ENCODE results near the gene NBPF6.
"Not testable (repeated sequence)": the region's sequence is repeated elsewhere in the genome, so short reads cannot be mapped to it uniquely, and the experiment has no call there.

NBPF6 gene

DNA sequence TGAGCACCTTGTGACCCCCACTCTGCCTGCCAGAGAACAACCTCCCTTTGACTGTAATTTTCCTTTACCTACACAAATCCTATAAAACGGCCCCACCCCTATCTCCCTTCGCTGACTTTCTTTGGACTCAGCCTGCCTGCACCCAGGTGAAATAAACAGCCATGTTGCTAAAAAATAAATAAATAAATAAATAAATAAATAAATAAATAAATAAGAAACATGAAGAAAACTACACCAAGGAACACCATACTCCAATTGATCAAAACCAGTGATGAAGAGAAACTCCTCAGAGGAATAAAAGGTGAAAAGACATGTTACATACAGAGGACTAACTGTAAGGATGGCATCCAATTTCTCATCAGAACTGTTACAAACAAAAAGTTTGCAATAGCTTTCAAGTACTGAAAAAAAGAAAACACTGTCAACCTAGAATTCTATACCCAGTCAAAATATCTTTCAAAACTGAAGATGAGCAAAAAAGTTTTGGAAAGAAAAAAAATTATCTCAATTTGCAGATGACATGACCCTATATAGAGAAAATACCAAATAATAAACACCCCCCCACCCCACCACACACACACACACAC, 28.4 kb downstream of the NBPF6 start:
- DNase-seq (ENCODE audit: low read depth), result no peak
- no peak overlapping the region for H3K4me3 ChIP-seq (ENCODE audit: low read depth, low read length)
- TF ChIP-seq, protein P1, sequence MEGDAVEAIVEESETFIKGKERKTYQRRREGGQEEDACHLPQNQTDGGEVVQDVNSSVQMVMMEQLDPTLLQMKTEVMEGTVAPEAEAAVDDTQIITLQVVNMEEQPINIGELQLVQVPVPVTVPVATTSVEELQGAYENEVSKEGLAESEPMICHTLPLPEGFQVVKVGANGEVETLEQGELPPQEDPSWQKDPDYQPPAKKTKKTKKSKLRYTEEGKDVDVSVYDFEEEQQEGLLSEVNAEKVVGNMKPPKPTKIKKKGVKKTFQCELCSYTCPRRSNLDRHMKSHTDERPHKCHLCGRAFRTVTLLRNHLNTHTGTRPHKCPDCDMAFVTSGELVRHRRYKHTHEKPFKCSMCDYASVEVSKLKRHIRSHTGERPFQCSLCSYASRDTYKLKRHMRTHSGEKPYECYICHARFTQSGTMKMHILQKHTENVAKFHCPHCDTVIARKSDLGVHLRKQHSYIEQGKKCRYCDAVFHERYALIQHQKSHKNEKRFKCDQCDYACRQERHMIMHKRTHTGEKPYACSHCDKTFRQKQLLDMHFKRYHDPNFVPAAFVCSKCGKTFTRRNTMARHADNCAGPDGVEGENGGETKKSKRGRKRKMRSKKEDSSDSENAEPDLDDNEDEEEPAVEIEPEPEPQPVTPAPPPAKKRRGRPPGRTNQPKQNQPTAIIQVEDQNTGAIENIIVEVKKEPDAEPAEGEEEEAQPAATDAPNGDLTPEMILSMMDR (IDR thresholded peaks at IDR 0.05; ENCODE audit: insufficient read depth, low read depth, low read length, missing control alignments), result no peak

DNA sequence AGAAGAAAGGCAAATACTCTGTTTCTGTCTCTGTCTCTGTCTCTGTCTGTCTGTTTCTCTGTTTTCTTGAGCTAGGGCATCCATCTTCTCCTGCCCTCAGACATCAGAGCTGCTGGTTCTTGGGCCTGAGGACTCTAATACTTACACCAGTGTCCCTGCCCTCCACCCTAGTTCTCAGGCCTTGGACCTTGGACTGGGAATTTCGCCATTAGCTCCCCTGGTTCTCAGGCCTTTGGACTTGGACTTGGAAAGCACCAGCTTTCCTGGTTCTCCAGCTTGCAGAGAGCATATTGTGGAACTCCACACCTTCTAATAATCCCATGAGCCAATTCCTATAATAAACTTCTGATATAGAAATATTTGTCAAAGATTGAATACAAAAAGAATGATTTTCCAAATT, 32.6 kb downstream of the NBPF6 start:
- TF ChIP-seq, protein P1 (IDR thresholded peaks at IDR 0.05; ENCODE audit: insufficient read depth, low read depth, low read length, missing control alignments), result no peak
- H3K4me3 ChIP-seq (ENCODE audit: low read depth, low read length), result no peak overlapping the region
- no peak for DNase-seq (ENCODE audit: low read depth)

DNA sequence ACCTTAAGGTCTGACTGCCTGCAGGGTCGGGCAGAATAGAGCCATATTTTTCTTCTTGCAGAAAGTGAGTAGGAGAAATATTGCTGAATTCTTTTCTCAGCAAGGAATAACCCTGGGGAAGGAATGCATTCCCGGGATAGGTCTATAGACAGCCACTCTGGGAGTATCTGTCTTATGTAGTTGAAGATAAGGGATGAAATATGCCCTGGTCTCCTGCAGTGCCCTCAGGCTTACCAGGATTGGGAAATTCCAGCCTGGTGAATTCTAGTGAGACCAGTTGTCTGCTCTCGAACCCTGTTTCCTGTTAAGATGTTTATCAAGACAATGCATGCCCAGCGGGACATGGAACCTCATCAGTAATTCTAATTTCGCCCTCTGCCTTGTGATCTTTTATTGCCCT, 35.8 kb downstream of the NBPF6 start:
- DNase-seq (ENCODE audit: low read depth); H3K4me3 ChIP-seq (ENCODE audit: low read depth, low read length): not testable (repeated sequence)

DNA sequence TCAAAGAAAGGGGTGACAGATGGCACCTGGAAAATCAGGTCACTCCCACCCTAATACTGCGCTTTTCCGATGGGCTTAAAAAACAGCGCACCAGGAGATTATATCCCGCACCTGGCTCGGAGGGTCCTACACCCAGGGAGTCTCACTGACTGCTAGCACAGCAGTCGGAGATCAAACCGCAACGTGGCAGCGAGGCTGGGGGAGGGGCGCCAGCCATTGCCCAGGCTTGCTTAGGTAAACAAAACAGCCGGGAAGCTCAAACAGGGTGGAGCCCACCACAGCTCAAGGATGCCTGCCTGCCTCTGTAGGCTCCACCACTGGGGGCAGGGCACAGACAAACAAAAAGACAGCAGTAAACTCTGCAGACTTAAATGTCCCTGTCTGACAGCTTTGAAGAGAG, 36.6 kb downstream of the NBPF6 start:
- not testable (repeated sequence) for DNase-seq (ENCODE audit: low read depth); H3K4me3 ChIP-seq (ENCODE audit: low read depth, low read length)

DNA sequence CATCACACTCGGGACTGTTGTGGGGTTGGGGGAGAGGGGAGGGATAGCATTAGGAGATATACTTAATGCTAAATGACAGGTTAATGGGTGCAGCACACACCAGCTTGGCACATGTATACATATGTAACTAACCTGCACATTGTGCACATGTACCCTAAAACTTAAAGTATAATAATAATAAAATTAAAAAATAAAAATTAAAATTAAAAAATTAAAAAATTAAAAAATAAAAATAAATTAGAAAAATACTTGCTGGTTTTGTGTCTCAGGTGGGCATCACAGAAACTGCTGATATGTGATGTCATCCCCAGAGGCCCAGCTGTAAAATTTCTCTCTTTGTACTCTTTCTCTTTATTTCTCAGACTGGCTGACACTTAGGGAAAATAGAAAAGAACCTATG, 44.9 kb downstream of the NBPF6 start:
- H3K4me3 ChIP-seq (ENCODE audit: low read depth, low read length); DNase-seq (ENCODE audit: low read depth): not testable (repeated sequence)

DNA sequence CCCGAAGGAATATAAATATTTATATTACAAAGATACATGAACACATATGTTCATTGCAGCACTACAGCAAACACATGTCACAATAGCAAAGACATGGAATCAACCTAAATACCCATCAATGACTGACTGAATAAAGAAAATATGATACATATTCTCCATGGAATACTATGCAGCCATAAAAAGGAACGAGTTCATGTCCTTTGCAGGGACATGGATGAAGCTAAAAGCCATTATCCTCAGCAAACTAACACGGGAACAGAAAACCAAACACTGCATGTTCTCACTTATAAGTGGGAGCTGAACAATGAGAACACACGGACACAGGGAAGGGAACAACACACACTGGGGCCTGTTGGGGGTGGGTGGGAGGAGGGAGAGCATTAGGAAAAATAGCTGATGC, 46.7 kb downstream of the NBPF6 start:
- DNase-seq (ENCODE audit: low read depth); H3K4me3 ChIP-seq (ENCODE audit: low read depth, low read length): not testable (repeated sequence)

DNA sequence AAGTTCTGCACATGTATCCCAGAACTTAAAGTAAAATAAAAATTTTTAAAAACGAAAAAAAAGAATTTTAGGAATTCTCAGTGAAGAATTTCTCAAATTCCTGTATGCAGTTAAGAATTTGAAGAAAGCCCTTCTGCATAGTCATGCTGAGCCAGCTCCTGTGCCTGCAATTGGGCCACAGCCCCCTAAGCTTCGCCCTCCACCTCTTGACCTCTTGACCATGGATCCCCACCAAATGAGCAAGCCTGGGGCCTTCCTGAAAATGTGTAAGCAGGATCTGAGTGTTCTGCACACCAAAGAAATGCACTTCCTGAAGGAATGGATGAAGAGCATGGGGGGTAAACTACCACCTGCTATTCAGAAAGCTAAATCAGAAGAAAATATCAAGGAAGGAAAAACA, 52.0 kb downstream of the NBPF6 start:
- H3K4me3 ChIP-seq (ENCODE audit: low read depth, low read length), result no peak overlapping the region
- TF ChIP-seq, protein P1 (IDR thresholded peaks at IDR 0.05; ENCODE audit: insufficient read depth, low read depth, low read length, missing control alignments), result no peak
- no peak for DNase-seq (ENCODE audit: low read depth)

DNA sequence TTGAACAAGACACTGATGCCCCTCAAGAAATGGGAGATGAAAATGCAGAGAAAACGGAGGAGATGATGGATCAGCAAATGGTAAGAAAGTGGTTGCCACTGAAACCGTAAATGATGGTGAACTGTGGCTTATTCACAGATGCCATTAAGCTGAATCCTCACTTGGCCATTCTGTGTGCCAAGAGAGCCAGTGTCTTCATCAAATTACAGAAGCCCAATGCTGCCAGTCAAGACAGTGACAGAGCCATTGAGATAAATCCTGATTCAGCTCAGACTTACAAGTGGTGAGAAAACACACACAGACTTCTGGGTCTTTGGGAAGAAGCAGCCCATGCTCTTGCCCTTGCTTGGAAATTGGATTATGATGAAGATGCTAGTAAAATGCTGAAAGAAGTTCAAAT, 52.5 kb downstream of the NBPF6 start:
- DNase-seq (ENCODE audit: low read depth), result no peak
- H3K4me3 ChIP-seq (ENCODE audit: low read depth, low read length), result no peak overlapping the region
- TF ChIP-seq, protein P1 (IDR thresholded peaks at IDR 0.05; ENCODE audit: insufficient read depth, low read depth, low read length, missing control alignments), result no peak

DNA sequence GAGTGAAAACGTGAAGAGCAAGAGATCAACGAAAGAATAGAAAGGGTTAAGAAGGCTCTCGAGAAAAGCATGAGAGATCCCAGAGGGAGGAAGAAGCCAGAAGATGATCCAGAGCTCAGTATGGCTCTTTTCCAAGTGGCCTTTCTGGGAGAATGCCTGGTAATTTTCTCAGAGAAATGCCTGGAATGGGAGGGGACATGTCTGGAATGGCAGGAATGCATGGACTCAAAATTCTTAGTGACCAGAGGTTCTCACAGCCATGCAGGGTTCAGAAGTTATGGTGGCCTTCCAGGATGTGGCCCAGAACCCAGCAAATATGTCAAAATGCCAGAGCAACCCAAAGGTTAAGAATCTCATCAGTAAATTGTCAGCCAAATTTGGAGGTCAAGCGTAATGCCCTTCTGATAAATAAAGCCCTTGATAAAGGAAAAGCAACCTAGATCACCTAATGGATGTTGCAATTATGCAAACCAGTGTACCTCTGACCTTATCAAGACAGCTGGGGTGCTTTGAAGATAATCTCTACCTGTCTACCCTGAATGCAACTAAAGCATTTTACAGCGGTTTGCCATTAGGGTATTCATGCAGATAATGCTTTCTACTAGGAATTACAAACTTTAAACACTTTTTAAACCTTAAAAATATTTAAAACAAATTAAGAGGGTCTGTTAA, 53.1 kb downstream of the NBPF6 start:
- DNase-seq (ENCODE audit: low read depth), result no peak
- H3K4me3 ChIP-seq (ENCODE audit: low read depth, low read length), result no peak overlapping the region
- TF ChIP-seq, protein P1 (IDR thresholded peaks at IDR 0.05; ENCODE audit: insufficient read depth, low read depth, low read length, missing control alignments), result no peak
